Mononuclear cell (primary cell): ENCODE measurements around the gene PDCD1LG2. TPM values are rescaled to one million over a fixed set of nuclear protein-coding genes. Genes with fewer than 3 reads are reported as not detected.
"Not testable (repeated sequence)": the region's sequence is repeated elsewhere in the genome, so short reads cannot be mapped to it uniquely, and the experiment has no call there.

ENCODE experiments used
- H3K27me3 ChIP-seq: 2 replicates; pipeline ENCODE4 v1.6.0; 2011; ENCODE audit warnings: low read length, control low read depth; ENCODE audit not compliant: insufficient read depth
- H3K4me1 ChIP-seq: 2 replicates; pipeline ENCODE4 v1.5.1; 2011; ENCODE audit warnings: mild to moderate bottlenecking, low read length, control low read depth; ENCODE audit not compliant: insufficient read depth
- H3K4me3 ChIP-seq: 2 replicates; pipeline ENCODE4 v1.5.1; 2011; ENCODE audit warnings: mild to moderate bottlenecking, low read length, moderate library complexity
- H3K9me3 ChIP-seq: 2 replicates; pipeline ENCODE4 v1.5.1; 2011; ENCODE audit warnings: low read depth, mild to moderate bottlenecking, control low read depth, low read length
- total RNA-seq: library from RNA; depleted of rRNA; stranded (reverse); fragments of >200 nt; gene quantifications from one replicate; pipeline ENCODE4 v1.2.3, GENCODE V29; 2012

PDCD1LG2 gene
- total RNA-seq, 1 donor, result not detected

DNA sequence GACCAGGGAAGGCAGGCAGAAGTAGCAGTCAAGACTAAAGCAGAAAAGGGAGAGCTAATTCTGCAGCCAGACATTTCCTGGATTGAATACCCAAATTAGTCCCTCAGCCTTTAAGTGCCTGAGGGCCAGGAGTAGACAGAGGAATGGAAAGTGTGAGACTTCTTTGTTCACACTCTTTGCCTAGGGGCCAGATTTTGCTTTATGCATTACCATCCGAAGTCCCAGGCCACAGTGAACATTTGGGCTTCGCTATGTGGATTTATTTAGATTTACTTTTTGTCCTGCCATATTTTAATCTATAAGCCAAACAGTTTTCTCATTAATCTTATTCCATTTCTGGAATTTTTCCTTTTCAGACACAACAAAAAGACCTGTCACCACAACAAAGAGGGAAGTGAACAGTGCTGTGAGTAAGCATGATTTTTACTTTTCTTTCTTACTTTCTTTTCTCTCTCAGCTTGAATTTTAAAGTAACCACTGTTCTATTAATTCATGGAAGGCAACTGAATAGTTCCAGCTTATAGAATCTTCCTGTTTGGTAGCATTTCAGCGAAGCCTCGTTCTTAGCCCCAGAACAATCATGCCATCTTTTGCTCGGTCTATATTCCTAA is 52.6 kb downstream of the PDCD1LG2 start:
- H3K4me3 ChIP-seq, result no peak overlapping the region
- no peaks in the 10 kb centered on the region for H3K9me3 ChIP-seq
- H3K27me3 ChIP-seq, result no peaks in the 10 kb centered on the region
- H3K4me1 ChIP-seq, result peaks cover 63% of the 10 kb centered on the region

DNA sequence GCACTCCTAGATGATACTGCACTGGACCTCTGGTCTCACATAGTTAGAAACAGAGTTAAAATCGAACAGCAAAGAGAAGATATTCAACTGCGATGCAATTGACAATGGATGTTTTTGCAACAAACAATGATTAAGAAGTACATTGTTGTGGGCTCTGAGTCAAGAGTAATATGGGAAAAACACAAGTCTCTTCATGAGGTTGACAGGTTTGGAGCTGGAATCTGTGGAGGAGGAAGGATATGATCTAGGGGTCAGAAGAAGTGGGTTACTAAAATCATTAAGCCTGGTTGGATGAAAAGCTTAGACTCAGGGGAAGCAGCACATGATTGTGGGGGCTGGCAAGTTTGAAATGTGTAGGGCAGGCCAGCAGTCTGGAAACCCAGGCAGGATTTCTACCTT is 53.1 kb downstream of the PDCD1LG2 start:
- Histone ChIP-seq H3K4me1 (peaks cover 58% of the 10 kb centered on the region), H3K4me3 (no peak overlapping the region), H3K27me3 (no peaks in the 10 kb centered on the region), H3K9me3 (no peaks in the 10 kb centered on the region)

DNA sequence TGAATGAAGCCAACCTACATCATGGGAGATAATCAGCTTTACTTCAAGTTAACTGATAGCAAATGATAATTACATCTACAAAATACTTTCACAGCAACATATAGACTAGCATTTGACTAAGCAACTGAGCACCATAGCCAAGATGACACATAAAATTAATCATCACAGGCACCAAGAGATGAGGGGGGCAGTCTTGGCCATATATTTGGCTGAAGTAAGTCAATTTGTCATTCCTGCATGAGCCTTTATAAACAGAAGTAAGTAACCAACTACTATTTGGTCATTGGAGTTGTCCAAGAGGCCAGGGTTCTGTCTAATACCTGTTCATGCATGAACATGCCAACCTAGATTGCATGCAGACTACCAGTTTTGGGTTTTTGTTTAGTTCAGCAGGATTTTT is 53.6 kb downstream of the PDCD1LG2 start:
- Histone ChIP-seq H3K27me3 (no peaks in the 10 kb centered on the region), H3K4me1 (peaks cover 55% of the 10 kb centered on the region), H3K9me3 (no peaks in the 10 kb centered on the region), H3K4me3 (no peak overlapping the region)

DNA sequence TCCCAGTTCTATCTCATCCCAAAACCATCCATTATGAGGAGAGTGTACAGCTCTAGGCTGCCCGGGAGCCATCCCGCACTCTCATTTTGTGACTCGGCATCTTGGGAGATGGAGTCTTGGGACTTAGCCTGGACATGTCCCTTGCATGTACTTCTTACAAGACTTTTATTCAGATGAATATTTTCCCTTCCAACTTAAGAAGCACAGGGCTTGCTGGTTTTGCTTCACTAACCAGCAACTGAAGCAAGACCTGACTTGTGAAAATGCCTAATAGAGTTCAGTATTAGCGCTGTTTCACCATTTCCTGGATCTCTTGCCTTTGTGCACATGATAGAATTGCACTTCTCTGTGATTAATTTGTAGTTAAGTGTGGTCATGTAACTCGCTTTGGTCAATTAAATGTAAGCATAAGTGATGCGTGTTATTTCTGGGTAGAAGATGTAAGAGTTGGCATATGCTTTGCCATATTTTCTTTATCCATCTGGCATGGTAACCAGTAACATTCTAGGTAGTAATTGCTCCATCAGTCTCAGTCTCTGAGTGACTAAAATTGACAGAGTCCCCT is 55.8 kb downstream of the PDCD1LG2 start:
- H3K9me3 ChIP-seq, result no peaks in the 10 kb centered on the region
- peaks cover 46% of the 10 kb centered on the region for H3K4me1 ChIP-seq
- no peaks in the 10 kb centered on the region for H3K27me3 ChIP-seq
- no peak overlapping the region for H3K4me3 ChIP-seq

DNA sequence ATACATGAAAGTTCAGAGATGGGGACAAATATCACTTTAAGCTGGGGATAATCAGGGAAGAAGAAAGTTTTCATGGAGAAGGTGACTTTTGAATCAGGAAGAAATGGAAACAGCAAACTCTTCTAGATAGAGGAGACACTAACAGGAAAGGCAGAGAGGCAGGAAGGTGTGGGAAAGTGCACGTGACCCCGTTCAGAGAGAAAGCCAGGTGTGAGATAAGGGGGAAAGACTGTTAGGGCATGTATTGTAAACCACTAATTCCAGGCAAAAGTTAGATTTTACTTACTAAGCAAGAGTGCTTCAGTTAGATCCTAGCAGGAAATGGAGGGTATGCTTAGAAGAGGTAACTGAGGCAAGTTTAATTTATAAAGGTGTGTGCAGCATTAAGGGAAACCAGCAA is 58.5 kb downstream of the PDCD1LG2 start:
- Histone ChIP-seq H3K9me3 (no peaks in the 10 kb centered on the region), H3K4me3 (no peak overlapping the region), H3K27me3 (no peaks in the 10 kb centered on the region), H3K4me1 (peaks cover 26% of the 10 kb centered on the region)

DNA sequence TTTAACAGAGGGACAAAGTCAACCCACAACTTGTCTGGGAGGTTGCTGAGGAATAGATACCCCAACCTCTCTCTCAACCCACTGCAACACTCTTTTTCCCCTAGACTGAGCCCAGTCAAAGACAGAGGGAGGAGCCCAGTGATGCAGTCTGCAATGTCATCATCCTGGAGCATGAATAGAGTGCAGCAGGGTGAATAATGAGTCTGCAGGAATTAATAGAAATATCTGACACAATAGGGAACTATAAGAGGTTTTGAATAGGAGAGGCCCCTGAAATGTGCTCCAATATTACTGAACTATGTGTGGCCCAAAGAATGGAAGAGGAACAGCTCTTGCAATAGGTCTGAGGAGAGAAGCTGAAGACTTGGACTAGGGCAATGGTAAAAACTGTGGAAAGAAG is 59.1 kb downstream of the PDCD1LG2 start:
- Histone ChIP-seq H3K9me3 (no peaks in the 10 kb centered on the region), H3K27me3 (no peaks in the 10 kb centered on the region), H3K4me1 (peaks cover 23% of the 10 kb centered on the region), H3K4me3 (no peak overlapping the region)

DNA sequence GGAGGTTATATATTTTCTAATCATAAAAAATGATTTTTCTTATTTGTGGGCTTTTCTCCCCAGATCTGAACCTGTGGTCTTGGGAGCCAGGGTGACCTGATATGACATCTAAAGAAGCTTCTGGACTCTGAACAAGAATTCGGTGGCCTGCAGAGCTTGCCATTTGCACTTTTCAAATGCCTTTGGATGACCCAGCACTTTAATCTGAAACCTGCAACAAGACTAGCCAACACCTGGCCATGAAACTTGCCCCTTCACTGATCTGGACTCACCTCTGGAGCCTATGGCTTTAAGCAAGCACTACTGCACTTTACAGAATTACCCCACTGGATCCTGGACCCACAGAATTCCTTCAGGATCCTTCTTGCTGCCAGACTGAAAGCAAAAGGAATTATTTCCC is 59.6 kb downstream of the PDCD1LG2 start:
- H3K9me3 ChIP-seq, result no peaks in the 10 kb centered on the region
- H3K4me3 ChIP-seq, result no peak overlapping the region
- H3K4me1 ChIP-seq, result peaks cover 23% of the 10 kb centered on the region
- no peaks in the 10 kb centered on the region for H3K27me3 ChIP-seq

DNA sequence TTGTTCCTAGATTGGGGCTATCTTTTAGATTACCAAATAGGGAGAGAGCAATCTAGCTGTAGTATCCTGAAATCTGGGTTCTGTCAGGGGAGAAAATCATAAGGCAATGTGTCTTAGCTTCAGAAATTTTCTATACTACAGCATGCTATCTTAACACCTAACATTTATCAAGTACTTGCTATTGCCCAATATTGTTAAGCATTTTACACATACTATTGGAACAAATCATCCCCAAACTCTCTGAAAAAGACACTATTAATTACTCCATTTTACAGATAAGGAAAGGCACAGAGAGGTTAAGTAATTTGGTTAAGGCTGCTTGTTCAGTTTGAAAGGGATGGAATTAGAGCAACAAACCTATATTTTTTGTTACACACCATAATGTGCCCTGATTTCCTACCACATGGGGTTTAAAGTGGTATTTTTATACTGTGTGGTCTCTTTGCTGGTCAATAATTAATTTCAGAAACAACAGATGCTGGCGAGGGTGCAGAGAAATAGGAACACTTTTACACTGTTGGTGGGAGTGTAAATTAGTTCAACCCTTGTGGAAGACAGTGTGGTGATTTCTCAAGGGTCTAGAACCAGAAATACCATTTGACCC is 61.4 kb downstream of the PDCD1LG2 start:
- Histone ChIP-seq H3K27me3 (no peaks in the 10 kb centered on the region), H3K4me1 (peaks cover 15% of the 10 kb centered on the region), H3K9me3 (no peaks in the 10 kb centered on the region), H3K4me3 (no peak overlapping the region)

DNA sequence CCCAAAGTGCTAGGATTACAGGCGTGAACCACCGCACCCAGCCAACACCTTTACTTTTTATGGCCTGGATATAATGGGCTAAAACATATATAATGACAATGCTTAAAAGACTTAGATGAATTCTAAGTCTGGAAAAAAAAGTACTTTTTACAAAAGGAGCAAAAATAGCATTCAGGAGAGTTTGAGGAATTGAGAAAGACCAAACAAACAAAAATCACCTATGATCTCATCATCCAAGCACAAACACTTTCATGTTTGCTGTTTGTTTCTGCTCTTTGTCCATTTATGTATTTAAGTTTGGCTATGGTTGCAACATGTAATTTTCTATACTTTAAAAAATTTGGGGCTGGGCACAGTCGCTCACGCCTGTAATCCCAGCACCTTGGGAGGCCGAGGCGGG is 63.8 kb downstream of the PDCD1LG2 start:
- H3K4me1 ChIP-seq, result peaks cover 12% of the 10 kb centered on the region
- no peak overlapping the region for H3K4me3 ChIP-seq
- H3K9me3 ChIP-seq, result no peaks in the 10 kb centered on the region
- no peaks in the 10 kb centered on the region for H3K27me3 ChIP-seq

DNA sequence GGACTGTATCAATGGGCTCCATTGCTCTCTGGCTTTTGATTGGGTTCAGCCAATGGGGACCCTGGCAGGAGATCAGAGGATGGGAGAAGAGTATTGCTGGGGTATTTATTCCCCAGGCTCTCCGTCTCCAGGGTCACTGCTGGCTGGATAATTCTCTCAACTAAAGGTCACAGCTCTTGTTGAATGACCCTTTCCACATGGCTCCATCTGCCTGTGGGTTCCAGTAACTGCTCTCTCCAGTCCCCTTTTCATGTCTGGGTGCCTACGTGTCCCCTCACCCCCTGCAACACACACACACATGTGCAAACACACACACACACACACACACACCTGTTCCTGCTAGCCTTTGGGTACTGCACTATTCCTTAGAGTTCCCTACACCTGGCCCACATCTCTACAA is 64.7 kb downstream of the PDCD1LG2 start:
- H3K4me1 ChIP-seq, result peaks cover 3% of the 10 kb centered on the region
- H3K27me3 ChIP-seq, result no peaks in the 10 kb centered on the region
- no peak overlapping the region for H3K4me3 ChIP-seq
- no peaks in the 10 kb centered on the region for H3K9me3 ChIP-seq

DNA sequence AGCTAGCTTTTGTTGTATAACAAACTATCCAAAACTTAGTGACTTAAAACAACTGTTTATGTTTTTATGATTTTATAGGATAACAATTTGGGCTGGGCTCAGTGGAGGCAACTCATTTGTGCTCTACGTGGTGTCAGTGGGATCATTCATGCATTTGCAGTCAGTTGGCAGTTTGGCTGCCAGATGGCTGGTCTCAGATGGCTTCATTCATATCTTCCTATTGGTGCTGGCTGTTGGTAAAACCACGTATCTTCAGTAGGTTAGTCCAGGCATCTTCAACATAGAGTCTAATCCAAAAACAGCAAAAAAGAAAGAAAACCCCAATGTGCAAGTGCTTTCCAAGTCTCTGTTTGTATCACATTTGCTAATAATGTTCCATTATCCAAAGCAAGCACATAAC is 66.9 kb downstream of the PDCD1LG2 start:
- no peaks in the 10 kb centered on the region for H3K9me3 ChIP-seq
- no peak overlapping the region for H3K4me3 ChIP-seq
- H3K27me3 ChIP-seq, result no peaks in the 10 kb centered on the region
- no peaks in the 10 kb centered on the region for H3K4me1 ChIP-seq

DNA sequence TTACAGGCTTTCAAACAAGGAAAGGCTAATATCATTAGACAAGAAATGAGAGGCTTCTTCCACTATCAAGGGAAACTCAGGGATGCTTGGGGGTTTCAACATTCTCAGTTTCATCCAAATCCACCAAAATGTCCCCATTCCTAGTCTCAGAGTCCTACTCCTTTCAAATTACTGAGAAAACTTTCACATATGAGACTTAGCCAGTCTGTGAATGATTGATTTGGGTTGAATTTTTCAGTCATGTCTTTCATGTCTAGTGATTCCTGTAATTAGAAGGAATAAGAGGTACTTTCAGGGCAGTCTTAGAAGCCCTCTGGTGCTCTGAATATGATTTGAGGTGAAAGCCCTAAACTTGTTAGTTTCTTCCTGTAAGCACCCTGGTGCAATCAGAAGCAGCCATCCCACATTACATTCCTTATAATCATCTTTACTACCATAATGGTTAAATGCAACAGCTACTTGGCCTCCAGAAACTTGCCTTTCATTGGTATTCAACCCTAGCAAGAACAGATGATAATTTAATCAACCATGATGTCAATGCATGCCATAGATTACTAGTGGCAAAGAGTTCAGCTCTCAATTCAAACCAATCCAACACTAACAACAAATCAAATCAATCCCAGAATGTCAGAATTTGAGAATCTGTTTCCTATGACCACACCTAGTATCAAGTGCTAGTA is 67.8 kb downstream of the PDCD1LG2 start:
- no peaks in the 10 kb centered on the region for H3K9me3 ChIP-seq
- H3K4me1 ChIP-seq, result peaks cover 3% of the 10 kb centered on the region
- H3K4me3 ChIP-seq, result no peak overlapping the region
- no peaks in the 10 kb centered on the region for H3K27me3 ChIP-seq

DNA sequence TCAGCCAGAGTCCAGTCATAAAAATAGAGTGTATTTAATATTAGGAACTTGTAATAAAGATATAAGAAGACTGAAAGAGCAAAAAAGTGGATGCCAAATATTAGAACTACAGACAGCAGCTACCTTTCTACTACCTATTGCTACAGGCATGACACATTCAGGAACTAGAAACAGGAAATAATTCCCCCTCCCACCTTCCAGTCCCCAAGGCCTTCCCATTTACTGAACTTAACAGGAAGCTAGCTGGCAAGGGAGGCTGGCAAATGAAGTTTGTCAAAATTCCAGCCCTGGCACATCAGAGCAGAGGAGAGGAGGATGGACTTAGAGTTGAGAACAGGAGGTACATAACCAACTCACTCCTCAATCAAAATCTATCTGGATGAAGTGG is 68.4 kb downstream of the PDCD1LG2 start:
- H3K27me3 ChIP-seq, result no peaks in the 10 kb centered on the region
- H3K4me3 ChIP-seq, result no peak overlapping the region
- peaks cover 6% of the 10 kb centered on the region for H3K4me1 ChIP-seq
- H3K9me3 ChIP-seq, result no peaks in the 10 kb centered on the region

DNA sequence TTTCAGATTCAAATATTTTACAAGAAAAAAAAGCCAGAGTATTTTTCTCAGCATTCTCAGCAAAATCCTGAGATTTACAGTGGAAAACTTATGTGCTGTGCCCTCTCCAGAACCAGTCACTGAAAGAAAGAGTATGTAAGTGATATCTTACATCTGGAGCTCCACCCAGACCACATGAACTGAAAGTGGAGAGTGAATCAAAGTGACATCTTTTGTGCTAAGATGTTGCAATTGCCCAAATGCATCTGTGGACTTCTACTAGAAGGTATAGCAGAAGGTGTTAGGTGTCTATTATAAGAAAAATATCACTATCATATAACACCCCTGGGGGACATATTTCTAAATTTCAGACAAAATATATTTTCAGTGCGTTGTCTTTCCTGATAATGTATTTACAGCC is 69.5 kb downstream of the PDCD1LG2 start:
- Histone ChIP-seq H3K9me3 (no peaks in the 10 kb centered on the region), H3K27me3 (no peaks in the 10 kb centered on the region), H3K4me1 (peaks cover 6% of the 10 kb centered on the region), H3K4me3 (no peak overlapping the region)

DNA sequence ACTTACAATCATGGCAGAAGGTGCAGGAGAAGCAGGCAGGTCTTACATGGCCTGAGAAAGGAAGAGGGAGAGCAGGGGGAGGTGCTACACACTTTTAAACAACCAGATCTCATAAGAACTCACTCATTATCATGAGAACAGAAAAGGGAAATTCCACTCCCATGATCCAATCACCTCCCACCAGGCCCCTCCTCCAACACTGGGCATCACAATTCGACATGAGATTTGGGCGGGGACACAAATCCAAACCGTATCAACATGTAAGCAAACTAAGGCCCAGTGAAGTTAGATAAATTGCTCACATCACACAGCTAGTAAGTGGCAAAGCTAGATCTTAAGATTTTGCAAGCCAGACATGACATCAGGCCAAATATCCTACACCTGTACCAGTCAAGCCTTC is 70.3 kb downstream of the PDCD1LG2 start:
- Histone ChIP-seq H3K4me1 (peaks cover 6% of the 10 kb centered on the region), H3K9me3 (no peaks in the 10 kb centered on the region), H3K27me3 (no peaks in the 10 kb centered on the region), H3K4me3 (no peak overlapping the region)

DNA sequence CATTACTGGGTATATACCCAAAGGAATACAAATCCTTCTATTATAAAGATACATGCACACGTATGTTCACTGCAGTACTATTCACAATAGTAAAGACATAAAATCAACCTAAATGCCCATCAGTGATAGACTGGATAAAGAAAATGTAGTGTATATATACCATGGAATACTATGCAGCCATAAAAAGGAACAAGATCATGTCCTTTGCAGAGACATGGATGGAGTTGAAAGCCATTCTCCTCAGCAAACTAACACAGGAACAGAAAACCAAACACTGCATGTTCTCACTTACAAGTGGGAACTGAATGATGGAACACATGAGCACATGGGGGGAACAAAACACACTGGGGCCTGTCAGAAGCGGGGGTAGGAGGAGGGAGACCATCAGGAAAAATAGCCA is 71.4 kb downstream of the PDCD1LG2 start:
- H3K27me3 ChIP-seq, H3K4me3 ChIP-seq, H3K4me1 ChIP-seq, H3K9me3 ChIP-seq: not testable (repeated sequence)
